Thyroid gland (tissue), 4 donors: Measurements from ENCODE around the gene RUNX2. TPM values are rescaled to one million over a fixed set of nuclear protein-coding genes. Genes with fewer than 3 reads are reported as not detected.

ENCODE experiments used
- DNase-seq, 2 donors: peaks; one replicate each; pipeline ENCODE4 v3.0.0-alpha.2; 2019
- H3K27ac ChIP-seq, 3 donors: fragments of 200-600 bp; sonication (generic); 1 replicate in 2 of 3; 2 replicates in 1 of 3; pipeline ENCODE4 v1.5.1; 2016 to 2019; ENCODE audit warnings: mild to moderate bottlenecking in 1 of 3, moderate library complexity in 1 of 3
- H3K27me3 ChIP-seq: fragments of 200-600 bp; sonication (generic); one replicate; pipeline ENCODE4 v1.5.1; 2019
- H3K36me3 ChIP-seq, 2 donors: fragments of 200-600 bp; sonication (generic); one replicate each; pipeline ENCODE4 v1.5.1; 2016 to 2019
- H3K4me1 ChIP-seq, 2 donors: fragments of 200-600 bp; sonication (generic); one replicate each; pipeline ENCODE4 v1.5.1; 2017 to 2019
- H3K4me3 ChIP-seq, 3 donors: fragments of 200-600 bp; sonication (generic); replicated peaks in 1 of 3; 1 replicate in 2 of 3; 2 replicates in 1 of 3; pipeline ENCODE4 v1.5.1; 2016; ENCODE audit warnings: mild to moderate bottlenecking in 1 of 3
- H3K9me3 ChIP-seq: fragments of 200-600 bp; sonication (generic); one replicate; pipeline ENCODE4 v1.5.1; 2017
- POLR2A ChIP-seq, 2 donors: fragments of 450-650 bp; IDR thresholded peaks; one replicate each; pipeline ENCODE4 v1.6.1; 2017; ENCODE audit warnings: antibody characterized with exemption in 2 of 2, mild to moderate bottlenecking in 2 of 2, moderate library complexity in 1 of 2
- WGBS, 2 donors: methylation state at CpG; one replicate each; pipeline ENCODE4 v1.1.5; 2017; 5-methylcytosine and 5-hydroxymethylcytosine counted together
- intact Hi-C: fragments of 100-400 bp; cut with DNase I; formaldehyde crosslinking; loops from one replicate; pipeline ENCODE4 v1.15.1; 2023
- total RNA-seq, 4 donors: library from RNA; depleted of rRNA; stranded (reverse); fragments of >200 nt; gene quantifications; one replicate each; pipeline ENCODE4 v1.2.3, GENCODE V29; 2016
- TF ChIP-seq, protein P1 (sequence below), 6 experiments: fragments of 200-600 bp in 3 of 6; fragments of 450-650 bp in 3 of 6; sonication (generic) in 3 of 6; IDR thresholded peaks; one replicate each; pipeline ENCODE4 v1.5.1; 2016 to 2019; ENCODE audit warnings: antibody characterized with exemption in 6 of 6, mild to moderate bottlenecking in 2 of 6, inconsistent platforms in 1 of 6, moderate library complexity in 1 of 6

RUNX2 gene
- total RNA-seq, 4 donors from 2014 or later, result 1.6 to 4.2 (median 2.7) TPM

DNA sequence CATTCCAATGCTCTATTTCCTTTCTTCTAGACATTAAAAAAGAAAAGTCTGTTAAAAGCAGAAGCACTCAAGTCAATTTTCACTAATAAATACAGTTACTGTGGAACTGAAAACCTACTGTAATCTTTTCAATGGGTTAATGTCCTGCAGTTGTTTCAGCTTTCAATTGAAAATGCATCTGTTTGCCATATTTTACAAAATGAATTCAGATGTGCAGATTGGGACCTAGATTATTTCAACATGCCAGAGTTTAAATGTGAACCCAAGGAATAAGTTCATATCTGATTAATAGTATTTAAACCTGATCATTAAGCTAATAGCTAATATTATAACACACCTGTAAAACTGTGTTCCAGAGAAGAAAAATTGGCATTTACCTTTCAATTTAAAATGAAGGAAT lies 39.9 kb downstream of the RUNX2 start:
- TF ChIP-seq, protein P1, sequence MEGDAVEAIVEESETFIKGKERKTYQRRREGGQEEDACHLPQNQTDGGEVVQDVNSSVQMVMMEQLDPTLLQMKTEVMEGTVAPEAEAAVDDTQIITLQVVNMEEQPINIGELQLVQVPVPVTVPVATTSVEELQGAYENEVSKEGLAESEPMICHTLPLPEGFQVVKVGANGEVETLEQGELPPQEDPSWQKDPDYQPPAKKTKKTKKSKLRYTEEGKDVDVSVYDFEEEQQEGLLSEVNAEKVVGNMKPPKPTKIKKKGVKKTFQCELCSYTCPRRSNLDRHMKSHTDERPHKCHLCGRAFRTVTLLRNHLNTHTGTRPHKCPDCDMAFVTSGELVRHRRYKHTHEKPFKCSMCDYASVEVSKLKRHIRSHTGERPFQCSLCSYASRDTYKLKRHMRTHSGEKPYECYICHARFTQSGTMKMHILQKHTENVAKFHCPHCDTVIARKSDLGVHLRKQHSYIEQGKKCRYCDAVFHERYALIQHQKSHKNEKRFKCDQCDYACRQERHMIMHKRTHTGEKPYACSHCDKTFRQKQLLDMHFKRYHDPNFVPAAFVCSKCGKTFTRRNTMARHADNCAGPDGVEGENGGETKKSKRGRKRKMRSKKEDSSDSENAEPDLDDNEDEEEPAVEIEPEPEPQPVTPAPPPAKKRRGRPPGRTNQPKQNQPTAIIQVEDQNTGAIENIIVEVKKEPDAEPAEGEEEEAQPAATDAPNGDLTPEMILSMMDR (IDR thresholded peaks at IDR 0.05), result no peak
- no peak for TF ChIP-seq POLR2A (IDR thresholded peaks at IDR 0.05)
- Histone ChIP-seq H3K9me3 (no peaks in the 10 kb centered on the region), H3K36me3 (no peaks in the 10 kb centered on the region), H3K4me3 (no peak overlapping the region), H3K27ac (no peak overlapping the region), H3K27me3 (no peaks in the 10 kb centered on the region), H3K4me1 (no peaks in the 10 kb centered on the region)
- no peak for DNase-seq
- intact Hi-C loops, result no loop called here

DNA sequence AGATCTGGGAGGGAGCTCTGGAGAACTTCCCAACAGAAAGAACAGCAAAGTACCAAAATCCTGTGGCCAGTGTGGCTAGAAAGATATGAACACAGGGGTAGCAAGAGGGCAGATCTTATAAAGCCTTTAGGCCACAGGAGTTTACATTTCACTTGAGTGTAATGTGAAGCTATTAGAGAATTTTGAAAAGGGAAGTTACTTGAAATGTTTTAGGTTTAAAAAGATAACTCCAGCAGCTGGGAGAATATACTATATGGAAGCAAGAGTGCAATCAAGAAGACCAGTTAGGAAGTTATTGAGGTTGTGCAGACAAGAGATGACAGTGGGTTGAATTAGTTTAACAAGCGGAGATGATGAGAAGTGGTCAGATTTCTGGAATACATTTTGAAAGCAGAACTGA lies 41.7 kb downstream of the RUNX2 start:
- Histone ChIP-seq H3K27me3 (no peaks in the 10 kb centered on the region), H3K4me3 (no peak overlapping the region), H3K9me3 (no peaks in the 10 kb centered on the region), H3K27ac (no peak overlapping the region), H3K36me3 (no peaks in the 10 kb centered on the region), H3K4me1 (no peaks in the 10 kb centered on the region)
- TF ChIP-seq, protein P1 (IDR thresholded peaks at IDR 0.05), result no peak
- no peak for TF ChIP-seq POLR2A (IDR thresholded peaks at IDR 0.05)
- WGBS, 2 donors, result 93 to 94% methylated on average over 1 of the region's 1 CpG
- DNase-seq, result no peak
- intact Hi-C loops, result no loop called here

DNA sequence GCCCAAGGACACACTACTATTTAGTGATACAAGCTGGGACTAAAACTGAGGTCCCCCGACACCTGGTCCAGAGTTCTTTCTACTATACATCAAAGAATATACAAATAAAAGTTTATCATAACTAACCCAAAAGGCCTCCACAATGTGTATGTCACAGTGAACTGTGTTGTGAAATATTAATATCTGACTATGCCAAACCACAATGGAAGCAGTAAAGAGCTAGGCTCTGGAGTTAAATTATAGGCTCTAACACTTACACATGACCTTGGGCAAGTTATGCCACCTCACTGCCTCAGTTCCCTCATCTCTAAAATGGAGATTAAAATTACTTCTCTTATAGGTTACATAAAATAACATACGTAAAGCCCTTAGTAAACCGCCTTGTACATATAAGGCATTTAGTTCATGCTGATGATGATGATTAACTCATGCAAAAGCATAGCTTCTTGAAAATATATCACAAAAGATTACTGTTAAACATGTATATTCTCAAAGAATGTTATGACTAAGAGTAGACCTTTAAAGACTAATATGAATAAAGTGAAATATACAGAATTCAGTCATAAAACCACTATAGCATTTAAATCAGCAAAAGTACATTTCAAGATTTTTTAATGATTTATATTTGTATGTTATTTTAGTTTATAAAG lies 43.9 kb downstream of the RUNX2 start:
- Histone ChIP-seq H3K36me3 (no peaks in the 10 kb centered on the region), H3K27ac (no peak overlapping the region), H3K4me3 (no peak overlapping the region), H3K27me3 (no peaks in the 10 kb centered on the region), H3K9me3 (no peaks in the 10 kb centered on the region), H3K4me1 (peaks cover 0 to 8% of the 10 kb centered on the region in 2 donors)
- DNase-seq, result no peak
- 96 to 99% methylated on average over 3 of the region's 3 CpGs for WGBS, 2 donors
- intact Hi-C loops, result no loop called here
- TF ChIP-seq, protein P1 (IDR thresholded peaks at IDR 0.05), result no peak
- no peak for TF ChIP-seq POLR2A (IDR thresholded peaks at IDR 0.05)

DNA sequence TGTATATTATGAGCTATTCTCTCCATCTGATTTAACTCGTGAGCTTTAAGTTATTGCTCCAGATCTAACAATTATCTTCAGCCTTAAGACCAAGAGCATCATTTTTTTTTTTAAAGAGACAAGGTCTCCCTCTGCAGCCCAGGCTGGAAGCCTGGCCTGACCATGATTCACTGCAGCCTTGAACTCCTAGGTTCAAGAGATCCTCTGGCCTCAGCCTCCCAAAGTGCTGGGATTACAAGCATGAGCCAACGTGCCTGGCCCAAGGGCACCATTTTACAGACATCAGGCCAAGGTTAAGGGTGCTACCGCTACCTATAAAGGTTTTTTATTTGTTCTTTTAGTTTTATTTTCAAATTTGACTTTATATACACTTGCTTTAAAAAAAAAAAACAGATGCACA lies 47.3 kb downstream of the RUNX2 start:
- TF ChIP-seq POLR2A (IDR thresholded peaks at IDR 0.05), result no peak
- TF ChIP-seq, protein P1 (IDR thresholded peaks at IDR 0.05), result no peak
- H3K27me3 ChIP-seq, result no peaks in the 10 kb centered on the region

DNA sequence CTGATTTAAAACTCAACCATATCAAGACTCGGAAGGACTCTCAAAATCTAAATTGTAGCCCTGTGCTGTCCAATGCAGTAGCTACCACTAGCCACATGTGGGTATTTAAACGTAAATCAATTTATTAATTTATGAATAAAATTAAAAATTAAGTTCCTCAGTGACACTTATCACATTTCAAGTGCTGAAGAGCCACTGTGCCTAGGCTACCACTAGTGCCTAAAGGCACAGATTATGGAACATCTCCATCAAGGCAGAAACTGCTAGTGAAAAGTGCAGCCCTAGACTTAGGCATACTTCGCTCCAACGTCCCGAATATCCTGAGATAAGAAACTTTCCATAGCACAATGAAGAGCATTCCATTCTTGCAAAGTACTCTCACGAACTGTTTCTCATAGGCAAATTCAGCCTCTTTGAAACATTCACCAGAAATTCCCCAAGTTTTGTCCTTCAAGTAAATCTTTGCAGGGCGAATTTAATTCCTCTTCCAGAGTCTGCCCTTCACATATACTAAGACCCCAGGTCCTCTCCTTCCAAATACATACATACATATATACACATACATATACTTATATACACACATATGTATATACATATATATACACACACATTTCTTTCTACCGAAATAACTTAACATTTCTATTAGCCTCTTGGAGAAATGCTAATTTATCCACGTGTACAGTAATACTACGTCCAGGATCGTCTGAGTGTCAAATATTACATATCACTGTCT lies 48.3 kb downstream of the RUNX2 start:
- H3K4me3 ChIP-seq, result peak overlapping the region; percentile 51 to 88 (median 82)
- no peaks in the 10 kb centered on the region for H3K27me3 ChIP-seq
- no peak for DNase-seq
- TF ChIP-seq, protein P1 (IDR thresholded peaks at IDR 0.05), result no peak
- TF ChIP-seq POLR2A (IDR thresholded peaks at IDR 0.05), result no peak
- 22 to 23% methylated on average over 11 of the region's 11 CpGs for WGBS, 2 donors
- H3K36me3 ChIP-seq, result no peaks in the 10 kb centered on the region
- no peaks in the 10 kb centered on the region for H3K9me3 ChIP-seq
- H3K27ac ChIP-seq, result peak overlapping the region in 2 of 3 donors; percentile 90 to 94
- H3K4me1 ChIP-seq, result peaks cover 0 to 14% of the 10 kb centered on the region in 2 donors
- intact Hi-C loops, result no loop called here

More for the DNA sequence above, 47.3 kb downstream of the RUNX2 start:
- no peaks in the 10 kb centered on the region for H3K36me3 ChIP-seq
- 92 to 93% methylated on average over 3 of the region's 3 CpGs for WGBS, 2 donors
- no peak overlapping the region for H3K4me3 ChIP-seq
- peaks cover 0 to 14% of the 10 kb centered on the region in 2 donors for H3K4me1 ChIP-seq
- H3K27ac ChIP-seq, result no peak overlapping the region
- intact Hi-C loops, result no loop called here
- no peak for DNase-seq
- H3K9me3 ChIP-seq, result no peaks in the 10 kb centered on the region
